GM12892 (cell line): ENCODE data around the gene ACAP1.
A peak's percentile ranks its signal among the peaks of the same experiment; 100 is the strongest.
"Not testable (repeated sequence)": the region's sequence is repeated elsewhere in the genome, so short reads cannot be mapped to it uniquely, and the experiment has no call there.

Source experiments
- DNase-seq: peaks from one replicate; pipeline ENCODE4 v3.0.0; 2011; ENCODE audit not compliant: insufficient read length
- FAIRE-seq: peaks from 2 replicates; lab custom pipeline; 2011; peaks lifted over from hg19 to GRCh38; lab: Jason Lieb, UNC
- POLR2A ChIP-seq: IDR thresholded peaks from 2 replicates; pipeline ENCODE4 v1.6.1; 2011; ENCODE audit warnings: low read depth, low read length, control low read depth
- POLR2AphosphoS5 ChIP-seq: IDR thresholded peaks from 2 replicates; pipeline ENCODE4 v1.6.1; 2011; ENCODE audit warnings: low read depth, low read length, control low read depth
- TAF1 ChIP-seq: IDR thresholded peaks from 2 replicates; pipeline ENCODE4 v1.6.1; 2011; ENCODE audit warnings: low read depth, mild to moderate bottlenecking, control low read depth, low read length, borderline replicate concordance

Gene ACAP1

GRCh38 chr17:7332600-7333069, 3.7 kb upstream of the ACAP1 start:
- not testable (repeated sequence) for DNase-seq
- FAIRE-seq = peak; percentile 83

GRCh38 chr17:7334938-7335538, 1.3 kb upstream of the ACAP1 start:
- TF ChIP-seq TAF1 = no peak
- no peak for TF ChIP-seq POLR2A
- no peak for TF ChIP-seq POLR2AphosphoS5
- FAIRE-seq = no peak
- DNase-seq = no peak

More at GRCh38 chr17:7332600-7333069, 3.7 kb upstream of the ACAP1 start:
- peak; percentile 65; the same call in 1 of the 2 replicates for TF ChIP-seq POLR2A

- peak; percentile 88 for FAIRE-seq
- not testable (repeated sequence) for DNase-seq
Measured at GRCh38 chr17:7335765-7336164, 564 bp upstream of the ACAP1 start.

DNA sequence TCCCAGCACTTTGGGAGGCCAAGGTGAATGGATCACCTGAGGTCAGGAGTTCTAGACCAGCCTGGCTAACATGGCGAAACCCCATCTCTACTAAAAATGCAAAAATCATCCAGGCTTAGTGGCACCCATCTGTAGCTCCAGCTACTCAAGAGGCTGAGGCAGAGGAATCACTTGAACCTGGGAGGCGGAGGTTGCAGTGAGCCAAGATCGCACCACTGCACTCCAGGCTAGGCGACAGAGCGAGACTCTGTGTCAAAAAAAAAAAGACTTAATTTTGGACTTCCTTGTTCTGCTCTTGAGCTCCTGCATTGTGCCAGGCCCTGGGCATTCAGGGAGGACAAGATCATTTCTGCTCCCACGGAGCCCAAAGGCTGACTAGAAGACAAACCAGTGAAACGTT, 1.3 kb downstream of the ACAP1 start:
- FAIRE-seq, DNase-seq: not testable (repeated sequence)

DNA sequence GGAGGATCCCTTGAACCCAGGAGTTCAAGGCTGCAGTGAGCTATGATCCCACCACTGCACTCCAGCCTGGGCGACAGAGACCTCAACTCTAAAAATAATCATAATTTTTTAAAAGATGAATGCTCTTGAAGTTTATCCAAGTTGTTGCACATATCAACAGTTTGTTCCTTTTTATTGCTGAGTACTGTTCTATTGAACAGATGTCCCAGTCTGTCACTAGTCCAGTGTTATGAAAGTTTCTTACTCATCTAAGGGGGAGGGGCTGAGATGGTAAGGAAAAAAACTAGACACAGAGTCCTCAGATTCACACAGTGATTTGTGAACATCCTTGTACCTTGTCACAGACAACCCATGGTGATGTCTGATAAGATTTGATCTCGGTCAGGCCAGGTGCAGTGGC, 3.9 kb downstream of the ACAP1 start:
- TF ChIP-seq POLR2AphosphoS5 (no peak), TAF1 (no peak), POLR2A (no peak)
- FAIRE-seq (no peak), DNase-seq (no peak)

- FAIRE-seq = no peak
- DNase-seq = no peak
- TF ChIP-seq POLR2AphosphoS5 (no peak), TAF1 (no peak), POLR2A (no peak)
Measured at GRCh38 chr17:7341842-7342241, 5.5 kb downstream of the ACAP1 start.

DNA sequence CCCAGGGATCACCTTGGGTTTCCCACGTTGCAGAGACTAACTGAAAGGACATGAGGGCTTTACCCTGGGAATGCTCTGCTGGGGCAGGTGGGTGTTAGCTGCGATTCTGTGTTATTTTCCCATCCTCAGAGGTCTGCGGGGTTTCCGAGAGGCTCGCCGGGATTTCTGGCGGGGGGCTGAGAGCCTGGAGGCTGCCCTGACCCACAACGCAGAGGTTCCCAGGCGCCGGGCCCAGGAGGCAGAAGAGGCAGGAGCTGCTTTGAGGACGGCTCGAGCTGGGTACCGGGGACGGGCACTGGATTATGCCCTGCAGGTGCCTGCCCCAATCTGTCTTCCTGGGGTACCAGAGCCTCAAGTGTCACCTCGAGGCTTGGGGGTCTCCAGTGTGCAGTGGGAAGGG, 6.9 kb downstream of the ACAP1 start:
- FAIRE-seq (no peak), DNase-seq (no peak)
- TF ChIP-seq POLR2A (no peak), TAF1 (no peak), POLR2AphosphoS5 (no peak)

DNA sequence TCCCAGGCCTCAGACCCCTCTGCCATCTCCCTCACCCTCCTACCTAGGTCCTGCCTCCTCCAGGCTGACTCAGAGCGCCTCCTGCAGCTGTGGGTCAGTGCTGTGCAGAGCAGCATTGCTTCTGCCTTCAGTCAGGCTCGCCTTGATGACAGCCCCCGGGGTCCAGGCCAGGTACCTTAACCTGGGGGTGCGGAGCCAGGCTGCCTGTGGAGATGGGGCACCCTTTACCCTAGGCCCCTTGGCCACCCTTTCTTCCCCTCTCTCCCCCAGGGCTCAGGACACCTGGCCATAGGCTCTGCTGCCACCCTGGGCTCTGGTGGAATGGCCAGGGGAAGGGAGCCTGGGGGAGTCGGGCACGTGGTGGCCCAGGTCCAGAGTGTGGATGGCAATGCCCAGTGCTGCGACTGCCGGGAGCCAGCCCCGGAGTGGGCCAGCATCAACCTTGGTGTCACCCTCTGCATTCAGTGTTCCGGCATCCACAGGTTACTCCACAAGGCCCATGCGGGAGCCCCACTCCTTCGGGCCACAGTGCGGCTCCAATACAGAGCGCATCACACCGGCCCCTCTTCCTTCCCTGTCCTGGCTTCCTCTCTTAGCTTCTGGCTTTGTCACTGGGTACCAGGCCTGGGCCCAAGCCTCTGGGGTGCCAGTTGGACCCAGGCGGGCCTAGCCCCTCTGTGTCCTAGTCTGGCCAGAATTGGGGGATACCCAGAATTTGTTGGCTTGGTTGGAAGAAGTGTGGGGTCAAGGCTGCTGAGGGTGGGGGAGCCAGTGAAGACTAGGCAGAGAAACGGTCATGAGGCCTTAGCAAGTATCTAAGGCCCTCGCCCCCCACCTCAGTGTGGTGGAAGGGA, 10.7 kb downstream of the ACAP1 start:
- FAIRE-seq = no peak
- TF ChIP-seq POLR2AphosphoS5 (no peak), TAF1 (no peak), POLR2A (no peak)
- DNase-seq = no peak

DNA sequence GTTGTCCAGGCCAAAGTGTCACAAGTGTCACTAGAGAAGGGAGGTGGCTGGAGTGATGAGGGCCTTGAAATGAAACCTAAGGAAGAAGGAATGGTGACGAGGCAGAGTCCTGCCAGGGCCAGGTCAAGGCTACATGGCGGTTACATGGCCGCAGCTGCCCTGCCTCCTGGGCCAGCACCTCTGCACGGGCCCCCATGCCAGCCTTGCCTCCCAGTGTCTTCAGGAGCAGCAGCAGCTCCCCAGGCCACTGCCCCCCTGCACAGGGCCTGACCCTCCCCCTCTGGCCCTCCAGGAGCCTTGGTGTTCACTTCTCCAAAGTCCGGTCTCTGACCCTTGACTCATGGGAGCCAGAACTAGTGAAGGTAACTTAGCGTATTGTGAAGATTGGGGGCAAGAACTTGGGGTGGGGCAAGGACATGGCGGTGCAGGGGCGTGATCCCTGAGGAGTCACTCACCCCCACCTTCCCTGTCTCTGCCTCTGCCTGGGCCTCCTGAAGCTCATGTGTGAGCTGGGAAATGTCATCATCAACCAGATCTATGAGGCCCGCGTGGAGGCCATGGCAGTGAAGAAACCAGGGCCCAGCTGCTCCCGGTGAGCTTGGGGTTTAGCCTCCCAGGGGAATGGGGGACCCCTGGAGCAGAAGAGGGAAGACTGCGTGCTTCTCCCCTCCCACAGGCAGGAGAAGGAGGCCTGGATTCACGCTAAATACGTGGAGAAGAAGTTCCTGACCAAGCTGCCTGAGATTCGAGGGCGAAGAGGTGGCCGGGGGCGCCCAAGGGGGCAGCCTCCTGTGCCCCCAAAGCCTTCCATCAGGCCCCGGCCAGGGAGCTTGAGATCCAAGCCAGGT, 11.5 kb downstream of the ACAP1 start:
- FAIRE-seq = no peak
- no peak for DNase-seq
- no peak for TF ChIP-seq POLR2AphosphoS5
- 0 out of 2 replicates have a peak, but pooled peaks have one; percentile 5 for TF ChIP-seq POLR2A

- FAIRE-seq = no peak
- TF ChIP-seq POLR2AphosphoS5 = no peak
- TF ChIP-seq POLR2A = peak; percentile 29; the same call in 1 of the 2 replicates
- TF ChIP-seq TAF1 = no peak
- DNase-seq = no peak
Measured at GRCh38 chr17:7348478-7349242, 12.3 kb downstream of the ACAP1 start.
